Ascending aorta (tissue), 2 donors: ENCODE measurements around the gene SH2D7. TPM values are rescaled to one million over a fixed set of nuclear protein-coding genes. Genes with fewer than 3 reads are reported as not detected.

ENCODE experiments used
- DNase-seq, 2 donors: peaks; one replicate each; pipeline ENCODE4 v3.0.0-alpha.2; 2019; ENCODE audit warnings: low spot score in 2 of 2
- H3K27ac ChIP-seq, 2 donors: fragments of 200-600 bp; sonication (generic); one replicate each; pipeline ENCODE4 v1.5.1; 2016 to 2017; ENCODE audit warnings: mild to moderate bottlenecking in 1 of 2
- H3K27me3 ChIP-seq: fragments of 200-600 bp; sonication (generic); one replicate; pipeline ENCODE4 v1.5.1; 2017
- H3K36me3 ChIP-seq, 2 donors: fragments of 200-600 bp; sonication (generic); one replicate each; pipeline ENCODE4 v1.5.1; 2016
- H3K4me1 ChIP-seq, 2 donors: fragments of 200-600 bp; sonication (generic); one replicate each; pipeline ENCODE4 v1.5.1; 2016 to 2017; ENCODE audit warnings: mild to moderate bottlenecking in 1 of 2
- H3K4me3 ChIP-seq, 2 donors: fragments of 200-600 bp; sonication (generic); one replicate each; pipeline ENCODE4 v1.5.1; 2016 to 2017; ENCODE audit warnings: mild to moderate bottlenecking in 1 of 2
- H3K9me3 ChIP-seq, 2 donors: fragments of 200-600 bp; sonication (generic); one replicate each; pipeline ENCODE4 v1.5.1; 2016
- CTCF ChIP-seq, 3 experiments: fragments of 200-600 bp in 2 of 3; fragments of 450-650 bp in 1 of 3; sonication (generic) in 2 of 3; IDR thresholded peaks; one replicate each; pipeline ENCODE4 v1.5.1; 2016 to 2019; ENCODE audit warnings: antibody characterized with exemption in 3 of 3, mild to moderate bottlenecking in 1 of 3, moderate library complexity in 1 of 3
- intact Hi-C: fragments of 100-400 bp; cut with DNase I; formaldehyde crosslinking; loops from one replicate; pipeline ENCODE4 v1.15.1; 2023
- total RNA-seq: library from RNA; depleted of rRNA; stranded (reverse); fragments of >200 nt; gene quantifications from one replicate; pipeline ENCODE4 v1.1.0, GENCODE V29; 2016

SH2D7 gene
- total RNA-seq, 1 donor from 2014 or later = not detected

GRCh38 chr15:78070049-78070700 is 22.2 kb upstream of the SH2D7 start:
- Histone ChIP-seq H3K4me1 (peaks cover 28 to 83% of the 10 kb centered on the region in 2 donors), H3K27ac (peak overlapping the region; percentile 65 to 71), H3K36me3 (no peaks in the 10 kb centered on the region), H3K4me3 (no peak overlapping the region), H3K9me3 (no peaks in the 10 kb centered on the region), H3K27me3 (no peaks in the 10 kb centered on the region)
- no peak for DNase-seq
- intact Hi-C loops = loop anchor here (10.0 kb wide), 1 partner anchor 655 kb away; no protein-coding TSS in a partner anchor
- no peak for TF ChIP-seq CTCF (IDR thresholded peaks at IDR 0.05)

- no peak for DNase-seq
- Histone ChIP-seq H3K27ac (peak overlapping the region; percentile 37 to 90), H3K4me1 (peaks cover 15 to 78% of the 10 kb centered on the region in 2 donors), H3K36me3 (no peaks in the 10 kb centered on the region), H3K27me3 (no peaks in the 10 kb centered on the region), H3K4me3 (no peak overlapping the region), H3K9me3 (no peaks in the 10 kb centered on the region)
- intact Hi-C loops = loop anchor here (10.0 kb wide), 1 partner anchor 657 kb away; no protein-coding TSS in a partner anchor
- TF ChIP-seq CTCF (IDR thresholded peaks at IDR 0.05) = no peak
These were observed 21.0 kb upstream of the SH2D7 start for GRCh38 chr15:78071383-78071782.

GRCh38 chr15:78072080-78072892 is 20.1 kb upstream of the SH2D7 start:
- no peak for TF ChIP-seq CTCF (IDR thresholded peaks at IDR 0.05)
- Histone ChIP-seq H3K36me3 (no peaks in the 10 kb centered on the region), H3K27me3 (no peaks in the 10 kb centered on the region), H3K4me1 (peaks cover 10 to 70% of the 10 kb centered on the region in 2 donors), H3K9me3 (no peaks in the 10 kb centered on the region), H3K4me3 (peak overlapping the region in 1 of 2 donors; percentile 6), H3K27ac (peak overlapping the region; percentile 37 to 90)
- intact Hi-C loops = loop anchor here (10.0 kb wide), 1 partner anchor 657 kb away; no protein-coding TSS in a partner anchor
- DNase-seq = peak in 1 of 2 donors; percentile 77

GRCh38 chr15:78073046-78073787 is 19.1 kb upstream of the SH2D7 start:
- Histone ChIP-seq H3K27ac (peak overlapping the region; percentile 37 to 90), H3K4me3 (peak overlapping the region in 1 of 2 donors; percentile 6)

More at GRCh38 chr15:78073046-78073787, 19.1 kb upstream of the SH2D7 start:
- Histone ChIP-seq H3K27me3 (no peaks in the 10 kb centered on the region), H3K4me1 (peaks cover 3 to 64% of the 10 kb centered on the region in 2 donors), H3K36me3 (no peaks in the 10 kb centered on the region), H3K9me3 (no peaks in the 10 kb centered on the region)
- DNase-seq = no peak
- no peak for TF ChIP-seq CTCF (IDR thresholded peaks at IDR 0.05)
- intact Hi-C loops = loop anchor here (10.0 kb wide), 1 partner anchor 658 kb away; no protein-coding TSS in a partner anchor
